ENCODE results near the gene FOXP1. TPM values are rescaled to one million over a fixed set of nuclear protein-coding genes. Genes with fewer than 3 reads are reported as not detected.

FOXP1 gene
- total RNA-seq, 1 experiment from 2014 or later, result 334 TPM

DNA sequence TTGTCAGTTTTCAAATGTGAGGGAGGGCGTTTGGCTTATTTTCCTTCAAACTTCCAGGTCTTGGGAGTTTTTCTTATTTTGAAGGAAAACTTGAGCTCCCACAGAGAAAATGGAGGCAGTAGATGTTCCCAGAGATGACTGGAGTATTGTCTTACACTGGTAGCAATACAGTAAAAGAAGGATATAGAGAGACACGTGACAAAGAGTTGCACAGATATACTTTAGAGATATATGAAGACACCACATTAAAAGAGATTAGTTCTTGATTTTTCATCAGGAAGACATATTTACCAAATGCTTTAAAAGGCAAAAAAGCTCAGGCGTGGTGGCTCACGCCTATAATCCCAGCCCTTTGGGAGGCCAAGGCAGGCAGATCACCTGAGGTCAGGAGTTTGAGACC is 490.9 kb downstream of the FOXP1 start:
- no peak for DNase-seq
- no peaks in the 10 kb centered on the region for H3K9me3 ChIP-seq (ENCODE audit: low read length)
- H2AFZ ChIP-seq (ENCODE audit: low read length), result no peak overlapping the region
- no peak overlapping the region for H3K9ac ChIP-seq (ENCODE audit: low read length)
- H4K20me1 ChIP-seq (ENCODE audit: insufficient read depth, low read depth, low read length), result no peaks in the 10 kb centered on the region
- peaks cover 79% of the 10 kb centered on the region for H3K79me2 ChIP-seq (ENCODE audit: low read length)
- H3K4me2 ChIP-seq (ENCODE audit: low read depth, low read length, poor library complexity, severe bottlenecking), result peak overlapping the region; percentile 37
- H3K36me3 ChIP-seq (ENCODE audit: insufficient read depth, low read length), result peaks cover 23% of the 10 kb centered on the region; the same call in 1 of the 2 replicates
- H3K4me3 ChIP-seq (ENCODE audit: low read length), result no peak overlapping the region
- no peaks in the 10 kb centered on the region for H3K9me2 ChIP-seq (replicated peaks; ENCODE audit: insufficient read depth, low read length)
- H3K27me3 ChIP-seq (ENCODE audit: low read length), result no peaks in the 10 kb centered on the region
- H3K4me1 ChIP-seq (ENCODE audit: low read length), result peaks cover 87% of the 10 kb centered on the region
- peak overlapping the region; percentile 94 for H3K27ac ChIP-seq (ENCODE audit: low read length)

DNA sequence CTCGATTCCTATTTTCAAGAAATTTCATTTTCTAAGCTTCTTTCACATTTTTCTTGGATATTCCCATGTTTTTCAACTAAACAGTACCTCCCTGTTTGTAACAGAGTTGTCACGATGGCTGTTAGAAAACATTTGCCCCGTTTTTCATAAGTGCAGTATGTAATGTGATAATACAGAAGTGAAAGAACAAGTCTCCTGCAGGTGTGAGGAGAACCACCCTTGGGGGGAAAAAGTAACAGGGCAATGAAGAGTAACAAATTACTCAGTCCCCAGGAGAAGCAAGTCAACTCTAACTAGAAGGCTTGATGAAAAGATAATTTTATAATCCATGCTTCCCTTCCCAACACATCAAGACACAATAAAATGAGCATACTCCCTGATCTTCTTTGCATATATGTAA is 493.3 kb downstream of the FOXP1 start:
- peak overlapping the region; percentile 36 for H3K4me3 ChIP-seq (ENCODE audit: low read length)
- peaks cover 76% of the 10 kb centered on the region for H3K79me2 ChIP-seq (ENCODE audit: low read length)
- H3K9ac ChIP-seq (ENCODE audit: low read length), result peak overlapping the region; percentile 52
- no peaks in the 10 kb centered on the region for H3K9me2 ChIP-seq (replicated peaks; ENCODE audit: insufficient read depth, low read length)
- H2AFZ ChIP-seq (ENCODE audit: low read length), result no peak overlapping the region
- peak overlapping the region; percentile 94 for H3K27ac ChIP-seq (ENCODE audit: low read length)
- DNase-seq, result peak; percentile 91
- H3K4me1 ChIP-seq (ENCODE audit: low read length), result peaks cover 86% of the 10 kb centered on the region
- H3K4me2 ChIP-seq (ENCODE audit: low read depth, low read length, poor library complexity, severe bottlenecking), result peak overlapping the region; percentile 65
- no peaks in the 10 kb centered on the region for H3K9me3 ChIP-seq (ENCODE audit: low read length)
- H4K20me1 ChIP-seq (ENCODE audit: insufficient read depth, low read depth, low read length), result peaks cover 5% of the 10 kb centered on the region; the same call in 1 of the 2 replicates
- peaks cover 6% of the 10 kb centered on the region; the same call in 1 of the 2 replicates for H3K36me3 ChIP-seq (ENCODE audit: insufficient read depth, low read length)
- H3K27me3 ChIP-seq (ENCODE audit: low read length), result no peaks in the 10 kb centered on the region

DNA sequence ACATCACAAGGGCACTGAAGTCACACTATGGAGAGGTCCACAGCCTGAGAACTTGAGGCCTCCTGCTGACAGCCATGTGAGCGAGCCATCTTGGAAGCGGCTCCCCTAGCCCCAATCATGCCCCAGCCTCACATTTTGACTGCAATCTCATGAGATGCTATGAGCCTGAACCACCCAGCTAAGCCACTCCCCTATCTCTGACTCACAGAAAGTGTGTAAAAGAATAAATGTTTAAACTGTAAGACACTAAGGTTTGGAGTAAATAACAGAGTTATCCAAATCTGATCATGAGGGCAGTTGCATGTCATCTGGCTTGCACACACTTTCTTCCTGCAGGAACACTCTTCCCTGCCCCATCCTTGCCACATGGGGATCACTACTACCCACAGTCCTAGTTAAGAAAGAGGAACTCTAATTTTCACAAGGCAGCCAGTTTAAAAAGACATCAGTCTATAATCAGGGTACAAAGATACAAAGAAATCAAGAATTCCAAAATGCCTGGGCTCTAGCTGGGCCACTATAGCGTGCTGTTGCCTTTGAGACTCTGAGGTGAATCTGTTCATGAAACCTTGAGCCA is 494.2 kb downstream of the FOXP1 start:
- Histone ChIP-seq H2AFZ (ENCODE audit: low read length) (no peak overlapping the region), H3K27me3 (ENCODE audit: low read length) (no peaks in the 10 kb centered on the region), H3K4me3 (ENCODE audit: low read length) (peak overlapping the region; percentile 36; the same call in 1 of the 2 replicates), H3K9ac (ENCODE audit: low read length) (peak overlapping the region; percentile 52), H3K4me2 (ENCODE audit: low read depth, low read length, poor library complexity, severe bottlenecking) (peak overlapping the region; percentile 65), H3K9me3 (ENCODE audit: low read length) (no peaks in the 10 kb centered on the region), H3K4me1 (ENCODE audit: low read length) (peaks cover 85% of the 10 kb centered on the region), H3K79me2 (ENCODE audit: low read length) (peaks cover 76% of the 10 kb centered on the region), H3K9me2 (replicated peaks; ENCODE audit: insufficient read depth, low read length) (no peaks in the 10 kb centered on the region), H3K36me3 (ENCODE audit: insufficient read depth, low read length) (peaks cover 6% of the 10 kb centered on the region; the same call in 1 of the 2 replicates), H4K20me1 (ENCODE audit: insufficient read depth, low read depth, low read length) (peaks cover 5% of the 10 kb centered on the region; the same call in 1 of the 2 replicates), H3K27ac (ENCODE audit: low read length) (peak overlapping the region; percentile 94)
- no peak for DNase-seq

DNA sequence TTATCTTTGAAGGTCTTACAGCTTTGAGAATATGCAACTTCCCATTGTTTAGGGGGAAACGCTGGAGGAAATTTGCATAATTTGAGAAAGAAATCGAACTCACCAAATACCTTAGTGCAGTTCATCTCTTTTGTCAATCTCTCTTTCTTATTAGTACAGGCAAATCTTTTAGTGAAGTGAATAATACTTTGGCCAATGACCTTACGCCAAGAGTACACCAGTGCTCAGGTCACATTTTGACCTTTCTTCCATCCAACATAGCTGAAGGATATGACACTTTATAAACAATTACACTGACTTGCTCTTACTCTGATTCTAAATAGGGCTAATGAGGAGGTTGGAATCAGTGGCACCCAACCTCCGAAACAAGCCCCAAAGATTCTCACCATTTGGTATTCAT is 494.8 kb downstream of the FOXP1 start:
- no peak overlapping the region for H3K9ac ChIP-seq (ENCODE audit: low read length)
- peak overlapping the region; percentile 65 for H3K4me2 ChIP-seq (ENCODE audit: low read depth, low read length, poor library complexity, severe bottlenecking)

DNA sequence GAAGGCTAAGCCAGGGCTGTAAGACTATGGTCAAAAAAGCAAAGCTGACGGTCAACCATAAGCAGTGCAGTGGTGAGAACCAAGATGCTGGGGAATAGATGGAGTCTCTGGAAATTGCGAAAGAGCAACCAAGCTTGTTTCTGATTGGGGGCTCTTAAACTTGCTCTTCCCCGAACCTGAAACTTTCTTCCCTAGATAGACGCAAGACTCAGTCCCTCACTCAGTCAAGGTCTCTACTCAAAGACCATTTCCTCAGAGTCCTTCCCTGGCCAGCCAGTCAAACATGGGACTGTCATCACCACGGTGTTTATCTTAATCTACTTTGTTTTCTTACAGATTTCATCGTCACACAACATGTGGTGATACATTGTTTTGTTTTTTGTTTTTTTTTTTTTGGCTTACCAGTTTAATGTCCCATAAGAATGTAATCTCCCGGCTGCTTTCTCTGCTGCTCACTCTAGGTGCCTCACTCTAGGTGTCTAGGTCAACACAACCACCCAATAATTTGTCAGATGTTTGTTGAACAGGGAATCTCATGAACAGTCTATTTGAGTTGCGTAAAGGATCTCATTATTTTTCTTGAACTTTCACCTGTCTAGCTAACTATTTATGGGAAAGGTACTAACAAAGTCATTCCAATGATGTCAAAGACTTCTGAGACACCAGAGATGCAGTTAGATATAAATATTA is 495.4 kb downstream of the FOXP1 start:
- H3K4me3 ChIP-seq (ENCODE audit: low read length), result no peak overlapping the region
- no peaks in the 10 kb centered on the region for H3K9me2 ChIP-seq (replicated peaks; ENCODE audit: insufficient read depth, low read length)
- H3K9ac ChIP-seq (ENCODE audit: low read length), result no peak overlapping the region; the same call in 1 of the 2 replicates
- H3K27me3 ChIP-seq (ENCODE audit: low read length), result no peaks in the 10 kb centered on the region
- H3K4me2 ChIP-seq (ENCODE audit: low read depth, low read length, poor library complexity, severe bottlenecking), result peak overlapping the region; percentile 65
- H4K20me1 ChIP-seq (ENCODE audit: insufficient read depth, low read depth, low read length), result peaks cover 5% of the 10 kb centered on the region; the same call in 1 of the 2 replicates
- H3K27ac ChIP-seq (ENCODE audit: low read length), result peak overlapping the region; percentile 94
- H3K4me1 ChIP-seq (ENCODE audit: low read length), result peaks cover 86% of the 10 kb centered on the region
- H3K36me3 ChIP-seq (ENCODE audit: insufficient read depth, low read length), result peaks cover 6% of the 10 kb centered on the region; the same call in 1 of the 2 replicates
- peaks cover 79% of the 10 kb centered on the region for H3K79me2 ChIP-seq (ENCODE audit: low read length)
- H3K9me3 ChIP-seq (ENCODE audit: low read length), result no peaks in the 10 kb centered on the region
- no peak for DNase-seq
- no peak overlapping the region for H2AFZ ChIP-seq (ENCODE audit: low read length)

More for the DNA sequence above, 494.8 kb downstream of the FOXP1 start:
- Histone ChIP-seq H3K79me2 (ENCODE audit: low read length) (peaks cover 78% of the 10 kb centered on the region), H3K27me3 (ENCODE audit: low read length) (no peaks in the 10 kb centered on the region), H3K9me3 (ENCODE audit: low read length) (no peaks in the 10 kb centered on the region), H3K4me3 (ENCODE audit: low read length) (peak overlapping the region; percentile 9; the same call in 1 of the 2 replicates), H2AFZ (ENCODE audit: low read length) (no peak overlapping the region), H3K4me1 (ENCODE audit: low read length) (peaks cover 87% of the 10 kb centered on the region), H3K27ac (ENCODE audit: low read length) (peak overlapping the region; percentile 94), H3K9me2 (replicated peaks; ENCODE audit: insufficient read depth, low read length) (no peaks in the 10 kb centered on the region), H3K36me3 (ENCODE audit: insufficient read depth, low read length) (peaks cover 6% of the 10 kb centered on the region; the same call in 1 of the 2 replicates), H4K20me1 (ENCODE audit: insufficient read depth, low read depth, low read length) (peaks cover 5% of the 10 kb centered on the region; the same call in 1 of the 2 replicates)
- DNase-seq, result no peak

DNA sequence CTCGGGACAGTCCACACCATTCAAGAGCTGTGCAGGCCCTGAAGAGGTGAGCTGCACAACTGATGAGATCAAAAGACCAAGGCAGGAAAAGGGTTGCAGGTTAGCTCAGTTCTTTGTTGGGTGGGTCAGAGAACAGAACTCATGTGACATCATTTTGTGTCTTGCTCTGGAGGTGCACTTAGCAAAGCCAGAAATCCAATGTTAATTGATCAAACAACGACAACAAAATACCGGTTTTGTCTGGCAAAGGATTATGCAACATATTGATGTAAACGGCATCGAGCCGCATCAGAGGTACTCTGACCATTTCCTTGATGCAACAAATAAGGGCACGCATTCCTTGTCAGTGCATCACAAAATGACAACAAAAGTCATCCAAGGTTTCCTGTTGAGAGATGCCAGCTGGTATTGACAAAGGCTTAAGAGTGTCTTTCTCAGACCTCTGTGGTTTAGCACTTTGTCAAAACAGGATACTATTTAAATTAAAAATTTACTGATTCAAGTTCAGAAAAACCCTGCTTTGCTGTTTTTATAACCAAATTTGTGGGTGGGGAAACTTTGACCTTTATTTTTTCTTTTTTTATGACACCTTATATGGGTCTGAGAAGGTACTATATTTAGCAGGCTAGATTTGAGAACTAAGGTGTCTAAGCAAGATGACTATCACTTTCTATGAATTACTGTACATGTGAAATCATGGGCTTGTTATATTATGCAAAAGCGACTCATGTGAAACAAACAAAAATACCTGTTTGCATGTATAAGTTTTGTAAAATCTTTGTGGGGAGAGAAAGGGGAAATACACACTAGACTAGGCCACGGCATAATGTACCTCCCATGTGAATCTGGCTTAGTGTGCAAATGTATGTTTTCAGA is 496.1 kb downstream of the FOXP1 start:
- no peaks in the 10 kb centered on the region for H3K27me3 ChIP-seq (ENCODE audit: low read length)
- H4K20me1 ChIP-seq (ENCODE audit: insufficient read depth, low read depth, low read length), result peaks cover 5% of the 10 kb centered on the region; the same call in 1 of the 2 replicates
- H2AFZ ChIP-seq (ENCODE audit: low read length), result no peak overlapping the region
- no peak overlapping the region for H3K4me3 ChIP-seq (ENCODE audit: low read length)
- H3K9me2 ChIP-seq (replicated peaks; ENCODE audit: insufficient read depth, low read length), result no peaks in the 10 kb centered on the region
- H3K79me2 ChIP-seq (ENCODE audit: low read length), result peaks cover 80% of the 10 kb centered on the region
- H3K36me3 ChIP-seq (ENCODE audit: insufficient read depth, low read length), result peaks cover 6% of the 10 kb centered on the region; the same call in 1 of the 2 replicates
- peaks cover 84% of the 10 kb centered on the region for H3K4me1 ChIP-seq (ENCODE audit: low read length)
- H3K27ac ChIP-seq (ENCODE audit: low read length), result peak overlapping the region; percentile 94
- peak; percentile 56 for DNase-seq
- peak overlapping the region; percentile 65 for H3K4me2 ChIP-seq (ENCODE audit: low read depth, low read length, poor library complexity, severe bottlenecking)
- no peaks in the 10 kb centered on the region for H3K9me3 ChIP-seq (ENCODE audit: low read length)
- no peak overlapping the region for H3K9ac ChIP-seq (ENCODE audit: low read length)

DNA sequence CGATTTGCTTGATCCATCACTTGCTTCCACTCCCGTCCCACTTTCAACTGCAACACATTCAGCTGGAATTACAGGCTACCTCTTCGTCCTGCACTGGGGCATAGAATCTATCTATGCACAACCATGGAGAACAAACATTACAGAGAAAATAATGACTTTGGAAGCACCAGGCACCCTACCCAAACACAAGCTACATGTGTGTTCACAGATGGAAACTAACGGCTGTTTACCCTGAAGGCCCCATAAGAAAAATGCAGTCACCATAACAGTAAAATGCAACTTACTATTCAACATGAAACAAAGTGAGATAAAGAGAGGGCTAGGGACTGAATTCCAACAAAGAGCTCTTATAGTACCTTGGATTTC is 496.8 kb downstream of the FOXP1 start:
- no peak for DNase-seq
- Histone ChIP-seq H4K20me1 (ENCODE audit: insufficient read depth, low read depth, low read length) (peaks cover 5% of the 10 kb centered on the region; the same call in 1 of the 2 replicates), H3K4me3 (ENCODE audit: low read length) (no peak overlapping the region), H3K4me1 (ENCODE audit: low read length) (peaks cover 79% of the 10 kb centered on the region), H3K36me3 (ENCODE audit: insufficient read depth, low read length) (peaks cover 6% of the 10 kb centered on the region; the same call in 1 of the 2 replicates), H3K27ac (ENCODE audit: low read length) (peak overlapping the region; percentile 94; the same call in 1 of the 2 replicates), H3K9me3 (ENCODE audit: low read length) (no peaks in the 10 kb centered on the region), H3K9me2 (replicated peaks; ENCODE audit: insufficient read depth, low read length) (no peaks in the 10 kb centered on the region), H3K9ac (ENCODE audit: low read length) (no peak overlapping the region), H3K4me2 (ENCODE audit: low read depth, low read length, poor library complexity, severe bottlenecking) (no peak overlapping the region), H3K79me2 (ENCODE audit: low read length) (peaks cover 81% of the 10 kb centered on the region), H2AFZ (ENCODE audit: low read length) (no peak overlapping the region), H3K27me3 (ENCODE audit: low read length) (no peaks in the 10 kb centered on the region)
